HG02678 (cell line): ENCODE measurements around the gene HSD17B14.
"Not testable (repeated sequence)": the region's sequence is repeated elsewhere in the genome, so short reads cannot be mapped to it uniquely, and the experiment has no call there.

Experiments
- ATAC-seq: cut with Tn5 transposase; IDR thresholded peaks from one replicate; pipeline ENCODE4 v1.9.1; 2021; ENCODE audit warnings: mild to moderate bottlenecking, moderate library complexity; ENCODE audit not compliant: unreplicated experiment

The HSD17B14 gene

GRCh38 chr19:48799358-48800300 is 36.7 kb downstream of the HSD17B14 start:
- ATAC-seq, result no peak

DNA sequence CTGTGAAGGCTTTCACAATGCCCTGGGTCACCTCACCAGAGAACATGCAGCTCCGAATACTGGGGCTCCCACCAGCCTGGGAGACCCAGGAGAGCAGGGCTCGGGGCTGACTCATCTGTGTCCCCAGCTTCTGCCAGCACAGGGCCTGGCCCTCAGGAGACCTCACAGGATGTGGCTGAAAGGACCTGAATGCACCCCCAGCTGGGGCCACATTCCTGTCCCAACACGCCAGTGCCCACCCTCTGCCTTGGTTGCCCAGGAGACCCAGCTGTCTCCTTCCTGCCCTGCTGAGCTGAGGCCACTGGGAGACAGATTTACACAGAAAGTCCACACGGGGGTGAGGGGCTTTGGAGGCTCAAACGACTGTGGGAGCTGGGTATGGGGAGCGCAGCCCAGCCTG is 37.4 kb downstream of the HSD17B14 start:
- ATAC-seq, result no peak

DNA sequence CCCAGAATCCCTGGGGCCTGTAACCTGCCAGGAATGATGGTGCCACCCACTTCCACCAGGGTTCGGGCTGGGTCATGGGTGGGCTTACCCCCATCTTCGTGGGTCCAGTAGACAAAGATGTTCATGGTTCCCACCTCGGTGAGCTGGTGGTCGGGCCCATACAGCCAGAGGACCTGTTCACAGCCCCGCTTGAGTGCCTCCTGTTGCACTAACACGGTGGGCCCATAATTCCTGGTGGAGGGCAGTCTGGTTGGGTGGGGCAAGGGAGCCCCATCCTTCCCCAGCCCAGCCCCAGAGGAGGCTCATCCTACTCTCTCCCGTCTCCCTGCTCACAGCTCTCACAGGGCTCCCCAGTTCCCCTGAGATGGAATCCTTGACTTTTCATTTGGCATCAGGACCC is 39.2 kb downstream of the HSD17B14 start:
- ATAC-seq, result no peak

DNA sequence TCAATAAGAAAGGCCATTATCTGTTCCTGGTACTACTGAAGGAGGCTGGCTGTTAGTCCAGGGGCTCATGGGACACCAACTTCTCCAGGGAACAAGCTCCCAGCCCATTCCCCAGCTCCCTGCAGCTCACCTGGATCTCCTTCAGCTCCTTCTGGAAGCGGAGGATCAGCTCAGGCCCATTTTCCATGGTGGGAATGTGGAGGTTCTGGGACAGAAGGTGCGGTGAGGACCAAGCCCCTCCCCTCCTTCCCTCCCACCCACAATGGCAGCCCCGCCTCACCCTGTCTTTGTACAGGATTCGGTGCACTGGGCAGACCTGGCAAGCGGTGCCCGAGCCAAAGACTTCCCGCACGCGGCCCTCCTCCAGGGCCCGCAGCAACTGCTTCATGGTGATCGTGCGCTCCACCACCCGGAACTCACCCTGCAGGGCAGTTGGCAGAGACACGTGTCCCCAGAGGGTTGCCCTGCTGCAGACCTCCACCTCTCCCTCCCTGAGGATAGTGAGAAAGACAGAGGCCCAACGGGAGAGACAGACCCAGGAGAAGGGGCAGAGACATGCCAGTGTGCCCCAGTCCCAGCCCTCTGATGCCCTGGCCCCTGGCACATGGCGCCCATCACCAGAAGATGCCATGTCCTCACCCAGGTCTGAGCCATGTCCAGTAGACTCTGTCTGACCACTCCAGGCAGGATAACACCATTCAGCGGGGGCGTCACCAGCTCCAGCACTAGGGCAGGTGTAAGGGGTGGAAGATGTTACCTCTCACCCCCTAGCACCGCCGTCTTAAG is 39.8 kb downstream of the HSD17B14 start:
- no peak for ATAC-seq

- no peak for ATAC-seq
These were observed 40.6 kb downstream of the HSD17B14 start for GRCh38 chr19:48795685-48796070.

DNA sequence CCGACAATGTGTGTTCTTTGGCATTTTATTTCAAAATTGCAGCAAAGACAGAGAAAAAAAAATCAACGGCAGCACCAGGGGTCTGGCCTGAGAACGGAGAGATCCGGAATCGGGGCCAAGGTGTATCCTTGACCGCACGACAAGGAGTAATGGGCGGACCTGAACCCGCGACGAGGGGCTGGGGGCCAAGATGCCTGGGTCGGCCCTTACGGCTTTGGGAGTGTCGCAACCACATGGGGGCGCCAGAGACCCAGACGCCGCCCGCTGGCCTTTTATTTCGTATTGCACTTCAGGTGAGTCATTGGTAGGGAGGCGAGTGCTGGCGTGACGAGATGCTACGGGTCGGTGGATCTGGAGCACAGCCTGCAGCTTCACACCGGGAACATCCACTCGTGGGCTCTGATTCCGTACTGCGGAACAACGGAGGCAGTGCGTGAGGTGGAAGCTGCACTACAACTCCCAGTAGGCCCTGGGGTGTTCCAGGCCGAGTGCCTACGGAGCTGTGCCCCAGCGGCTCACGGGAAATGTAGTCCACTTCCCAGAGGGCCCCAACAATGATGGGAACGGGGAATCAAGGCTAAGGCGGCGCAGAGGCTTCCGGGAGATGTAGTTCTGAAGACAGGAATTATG is 41.1 kb downstream of the HSD17B14 start:
- peak; percentile 84 for ATAC-seq

- no peak for ATAC-seq
These were observed 42.0 kb downstream of the HSD17B14 start for GRCh38 chr19:48794291-48794690.

GRCh38 chr19:48793271-48793670 is 43.0 kb downstream of the HSD17B14 start:
- no peak for ATAC-seq

DNA sequence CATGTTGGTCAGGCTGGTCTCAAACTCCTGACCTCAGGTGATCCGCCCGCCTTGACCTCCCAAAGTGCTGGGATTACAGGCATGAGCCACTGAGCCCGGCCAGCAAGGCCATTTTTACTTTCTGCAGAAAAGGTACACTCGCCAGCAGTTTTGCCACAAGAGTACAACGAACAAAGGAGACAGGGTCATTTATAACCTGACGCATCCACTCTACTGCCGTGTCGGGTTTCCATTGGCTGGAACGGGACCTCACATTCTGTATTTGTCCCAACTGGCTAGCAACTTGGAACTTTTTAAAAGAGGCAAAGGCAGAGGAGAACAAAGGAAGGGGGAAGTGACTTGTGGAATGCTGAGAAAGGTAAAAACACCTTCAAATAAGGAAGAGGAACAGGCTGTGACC is 49.0 kb downstream of the HSD17B14 start:
- not testable (repeated sequence) for ATAC-seq

DNA sequence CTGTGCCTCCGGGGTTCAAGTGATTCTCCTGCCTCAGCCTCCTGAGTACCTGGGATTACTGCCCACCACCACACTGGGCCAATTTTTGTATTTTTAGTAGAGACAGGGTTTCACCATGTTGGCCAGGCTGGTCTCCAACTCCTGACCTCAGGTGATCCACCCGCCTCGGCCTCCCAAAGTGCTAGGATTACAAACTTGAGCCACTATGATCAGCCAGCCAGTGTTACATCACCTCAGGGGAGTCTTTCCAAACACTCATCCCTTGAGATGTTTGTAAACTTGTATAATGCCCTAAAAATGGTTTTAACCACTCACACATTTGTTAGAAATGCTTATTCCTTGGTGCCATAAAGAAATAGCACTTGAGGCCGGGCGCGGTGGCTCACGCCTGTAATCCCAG is 49.9 kb downstream of the HSD17B14 start:
- ATAC-seq, result not testable (repeated sequence)

DNA sequence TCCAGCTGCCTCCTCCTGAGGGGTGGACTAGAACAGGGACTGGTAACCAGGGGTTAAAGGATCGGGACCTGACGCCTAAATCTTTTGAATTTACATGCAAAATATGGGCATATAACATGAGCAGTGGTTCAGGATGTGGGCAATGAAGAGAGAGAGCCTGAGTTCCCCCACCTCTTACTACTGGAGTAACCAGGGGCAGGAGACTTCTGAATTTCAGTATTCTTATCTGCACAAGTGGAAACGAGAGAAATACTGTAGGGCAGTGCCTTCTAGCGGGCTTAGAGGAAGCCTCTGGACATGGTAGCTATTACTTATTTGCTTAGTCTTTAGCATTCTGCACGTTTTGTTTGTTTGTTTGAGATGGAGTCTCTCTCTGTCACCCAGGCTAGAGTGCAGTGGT is 51.8 kb downstream of the HSD17B14 start:
- ATAC-seq, result no peak

GRCh38 chr19:48780631-48781391 is 55.5 kb downstream of the HSD17B14 start:
- no peak for ATAC-seq

GRCh38 chr19:48779636-48780035 is 56.7 kb downstream of the HSD17B14 start:
- no peak for ATAC-seq

DNA sequence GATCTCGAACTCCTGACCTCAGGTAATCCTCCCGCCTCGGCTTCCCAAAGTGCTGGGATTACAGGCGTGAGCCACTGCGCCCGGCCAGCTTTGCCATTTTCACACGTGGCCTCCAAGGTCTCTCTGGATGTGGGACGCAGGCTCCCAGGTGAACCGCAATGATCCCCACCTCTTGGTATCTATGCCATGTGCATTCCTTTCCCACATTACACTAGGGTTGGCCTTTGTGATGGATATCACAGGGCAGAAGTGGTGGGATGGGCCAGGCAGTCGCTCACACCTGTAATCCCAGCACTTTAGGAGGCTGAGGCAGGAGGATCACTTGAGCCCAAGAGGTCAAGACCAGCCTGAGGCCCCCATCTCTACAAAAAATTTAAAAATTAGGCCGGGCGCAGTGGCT is 58.6 kb downstream of the HSD17B14 start:
- ATAC-seq, result no peak

- ATAC-seq, result no peak
These were observed 59.2 kb downstream of the HSD17B14 start for GRCh38 chr19:48777139-48777538.

DNA sequence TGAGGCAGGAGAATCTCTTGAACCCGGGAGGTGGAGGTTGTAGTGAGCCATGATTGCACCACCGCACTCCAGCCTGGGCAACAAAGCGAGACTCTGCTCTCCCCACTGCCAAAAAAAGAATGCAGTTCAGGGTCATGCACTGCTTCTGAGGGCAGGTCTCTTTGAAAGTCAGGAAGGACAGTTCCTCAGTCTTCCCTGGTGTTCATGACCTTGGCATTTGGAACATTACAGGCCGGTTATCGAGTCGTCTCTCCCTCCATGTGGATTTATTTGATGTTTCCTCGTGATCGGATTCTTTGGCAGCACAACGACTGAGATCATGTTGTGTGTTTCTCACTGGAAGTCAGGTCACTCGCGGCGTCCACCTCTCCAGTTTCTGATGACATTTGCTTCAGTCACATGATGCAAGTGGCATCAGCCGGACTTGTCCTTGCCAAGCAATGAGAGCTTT is 63.8 kb downstream of the HSD17B14 start:
- ATAC-seq, result no peak

- no peak for ATAC-seq
These were observed 65.4 kb downstream of the HSD17B14 start for GRCh38 chr19:48770734-48771472.

GRCh38 chr19:48770266-48770665 is 66.0 kb downstream of the HSD17B14 start:
- ATAC-seq, result no peak

DNA sequence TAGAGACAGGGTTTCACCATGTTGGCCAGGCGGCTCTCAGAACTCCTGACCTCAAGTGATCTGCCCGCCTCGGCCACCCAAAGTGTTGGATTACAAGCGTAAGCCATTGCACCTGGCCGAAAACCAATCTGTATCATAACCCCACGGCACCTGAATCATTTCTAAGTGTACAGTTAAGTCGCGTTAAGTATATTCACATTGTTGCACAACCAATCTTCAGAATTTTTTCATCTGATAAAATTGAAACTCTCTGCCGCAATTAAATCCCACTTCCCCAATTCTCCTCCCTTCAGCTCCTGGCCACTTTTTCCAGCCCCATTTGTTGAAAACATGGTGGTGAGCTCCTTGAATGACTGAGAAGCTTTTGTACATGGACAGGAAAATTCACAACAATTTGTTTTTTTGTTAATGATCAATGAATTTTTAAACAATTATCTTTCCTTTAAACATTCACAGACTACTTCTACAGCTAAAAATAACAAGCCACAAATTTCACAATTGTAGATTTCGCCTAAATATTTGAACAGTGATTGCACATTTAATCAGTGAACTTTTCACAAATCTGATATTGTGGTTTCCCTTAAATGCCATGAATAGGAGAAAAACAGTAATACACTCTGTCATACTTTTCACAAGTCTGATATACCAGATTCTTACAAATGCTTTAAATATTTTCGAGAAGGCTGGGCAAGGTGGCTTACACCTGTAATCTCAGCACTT is 67.1 kb downstream of the HSD17B14 start:
- ATAC-seq, result no peak
